B cell (primary cell): ENCODE data around the gene PAQR4. TPM values are rescaled to one million over a fixed set of nuclear protein-coding genes. Genes with fewer than 3 reads are reported as not detected.
"Not testable (repeated sequence)": the region's sequence is repeated elsewhere in the genome, so short reads cannot be mapped to it uniquely, and the experiment has no call there.

Source experiments
- ATAC-seq: fragments of 200-7000 bp; cut with Tn5 transposase; one replicate; pipeline ENCODE4 v1.10.0; 2021; ENCODE audit warnings: low read depth, mild to moderate bottlenecking, moderate number of reproducible peaks, moderate library complexity
- CTCF ChIA-PET: fragments of 350-600 bp; sonication (Branson Sonifier 250); formaldehyde crosslinking; loops from one replicate; lab custom pipeline; 2021; ENCODE audit warnings: antibody characterized with exemption, inconsistent platforms; lab: Charles Lee
- POLR2A ChIA-PET: fragments of 350-600 bp; sonication (Branson Sonifier 250); formaldehyde crosslinking; loops from one replicate; lab custom pipeline; 2021; ENCODE audit warnings: antibody characterized with exemption; lab: Charles Lee
- DNase-seq: peaks from one replicate; pipeline ENCODE4 v3.0.0; 2013
- H2AFZ ChIP-seq: 2 replicates; pipeline ENCODE4 v1.6.1; 2012; ENCODE audit warnings: mild to moderate bottlenecking, low read depth, low read length; ENCODE audit not compliant: insufficient read depth, poor library complexity, severe bottlenecking
- H3K27ac ChIP-seq, 2 donors: 1 replicate in 1 of 2; 2 replicates in 1 of 2; pipeline ENCODE4 v1.5.1; 2012 to 2013; ENCODE audit warnings: low read length in 2 of 2, mild to moderate bottlenecking in 2 of 2, moderate library complexity in 1 of 2
- H3K27me3 ChIP-seq, 4 experiments: fragments of 200-600 bp in 1 of 4; sonication (generic) in 1 of 4; replicated peaks in 1 of 4; 1 replicate in 2 of 4; 2 replicates in 2 of 4; pipeline versions ENCODE4 v1.6.1 to v1.7.0; 2013 to 2016; ENCODE audit warnings: low read length in 3 of 4, mild to moderate bottlenecking in 2 of 4, mixed read lengths in 1 of 4, moderate library complexity in 1 of 4; ENCODE audit not compliant: insufficient read depth in 4 of 4, control insufficient read depth in 3 of 4; ENCODE audit errors: control extremely low read depth in 1 of 4
- H3K36me3 ChIP-seq, 2 experiments: replicated peaks in 1 of 2; 1 replicate in 1 of 2; 2 replicates in 1 of 2; pipeline versions ENCODE4 v1.6.1 to v1.7.1; 2013; ENCODE audit warnings: low read length in 1 of 2; ENCODE audit not compliant: insufficient read depth in 2 of 2, control insufficient read depth in 1 of 2; ENCODE audit errors: control extremely low read depth in 1 of 2, extremely low read depth in 1 of 2
- H3K4me1 ChIP-seq, 2 donors: fragments of 200-600 bp in 1 of 2; sonication (generic) in 1 of 2; 1 replicate in 1 of 2; 2 replicates in 1 of 2; pipeline versions ENCODE4 v1.5.1 to v1.6.1; 2013 to 2017; ENCODE audit warnings: low read length in 2 of 2; ENCODE audit not compliant: control insufficient read depth in 2 of 2, insufficient read depth in 2 of 2
- H3K4me2 ChIP-seq: replicated peaks from 2 replicates; pipeline ENCODE3; 2012; ENCODE audit warnings: mild to moderate bottlenecking, low read depth, low read length; ENCODE audit not compliant: poor library complexity, severe bottlenecking
- H3K4me3 ChIP-seq, 5 experiments: fragments of 200-600 bp in 1 of 5; sonication (generic) in 1 of 5; 1 replicate in 3 of 5; 2 replicates in 2 of 5; pipeline versions ENCODE4 v1.5.1 to v1.7.0; 2011 to 2016; ENCODE audit warnings: low read length in 4 of 5, mild to moderate bottlenecking in 4 of 5, low read depth in 2 of 5, control low read depth in 1 of 5, moderate library complexity in 1 of 5; ENCODE audit not compliant: insufficient read depth in 1 of 5; ENCODE audit errors: control extremely low read depth in 1 of 5, extremely low read depth in 1 of 5
- H3K79me2 ChIP-seq: fragments of 200-600 bp; sonication (generic); one replicate; pipeline ENCODE4 v1.6.0; 2016; ENCODE audit warnings: low read length; ENCODE audit not compliant: control insufficient read depth, insufficient read depth
- H3K9ac ChIP-seq: fragments of 200-600 bp; sonication (generic); 2 replicates; pipeline ENCODE4 v1.6.1; 2017; ENCODE audit warnings: mild to moderate bottlenecking, low read length, moderate library complexity
- H3K9me3 ChIP-seq, 3 donors: one replicate each; pipeline versions ENCODE4 v1.6.1 to v1.7.1; 2013; ENCODE audit warnings: low read length in 2 of 3; ENCODE audit not compliant: control insufficient read depth in 2 of 3, insufficient read depth in 1 of 3; ENCODE audit errors: control extremely low read depth in 1 of 3
- H4K20me1 ChIP-seq: 2 replicates; pipeline ENCODE4 v1.6.0; 2012; ENCODE audit warnings: mild to moderate bottlenecking, low read length; ENCODE audit not compliant: insufficient read depth, control insufficient read depth, poor library complexity, severe bottlenecking
- H3K27ac Mint-ChIP-seq: one replicate; pipeline ENCODE4 v1.8.0; 2021; ENCODE audit warnings: mixed read lengths
- H3K27me3 Mint-ChIP-seq: one replicate; pipeline ENCODE4 v1.8.0; 2021; ENCODE audit warnings: mixed read lengths
- H3K4me1 Mint-ChIP-seq: one replicate; pipeline ENCODE4 v1.8.0; 2021; ENCODE audit warnings: mixed read lengths
- H3K4me3 Mint-ChIP-seq: one replicate; pipeline ENCODE4 v1.8.0; 2021; ENCODE audit warnings: mixed read lengths
- H3K9me3 Mint-ChIP-seq: one replicate; pipeline ENCODE4 v1.8.0; 2022; ENCODE audit warnings: mixed read lengths; ENCODE audit not compliant: insufficient read depth
- EZH2 ChIP-seq: IDR thresholded peaks from 2 replicates; pipeline ENCODE4 v1.6.1; 2012; ENCODE audit warnings: borderline replicate concordance, low read depth, mild to moderate bottlenecking, moderate library complexity, low read length; ENCODE audit not compliant: insufficient read depth, poor library complexity, severe bottlenecking
- WGBS: methylation state at CpG from one replicate; pipeline ENCODE4 v1.1.5; 2013; ENCODE audit warnings: missing lambda C conversion rate; ENCODE audit not compliant: insufficient coverage; 5-methylcytosine and 5-hydroxymethylcytosine counted together
- intact Hi-C: fragments of 100-400 bp; cut with micrococcal nuclease; formaldehyde crosslinking; loops from one replicate; pipeline ENCODE4 v1.10.0; 2022
- polyA plus RNA-seq: library from polyadenylated mRNA; depleted of rRNA; stranded (reverse); fragments of >200 nt; gene quantifications from 2 replicates; pipeline ENCODE4 v1.2.3, GENCODE V29; 2012
- total RNA-seq, 2 donors: library from RNA; stranded (reverse); fragments of 120-200 nt in 1 of 2; gene quantifications; 1 replicate in 1 of 2; 2 replicates in 1 of 2; pipeline versions ENCODE4 v1.2.3 to v1.2.4, GENCODE V29; 2013 to 2022

The PAQR4 gene
- total and polyA plus RNA-seq, 2 donors (not counting 1 experiment from before 2014, with no cell fraction given) = 2.6 to 2.8 TPM

DNA sequence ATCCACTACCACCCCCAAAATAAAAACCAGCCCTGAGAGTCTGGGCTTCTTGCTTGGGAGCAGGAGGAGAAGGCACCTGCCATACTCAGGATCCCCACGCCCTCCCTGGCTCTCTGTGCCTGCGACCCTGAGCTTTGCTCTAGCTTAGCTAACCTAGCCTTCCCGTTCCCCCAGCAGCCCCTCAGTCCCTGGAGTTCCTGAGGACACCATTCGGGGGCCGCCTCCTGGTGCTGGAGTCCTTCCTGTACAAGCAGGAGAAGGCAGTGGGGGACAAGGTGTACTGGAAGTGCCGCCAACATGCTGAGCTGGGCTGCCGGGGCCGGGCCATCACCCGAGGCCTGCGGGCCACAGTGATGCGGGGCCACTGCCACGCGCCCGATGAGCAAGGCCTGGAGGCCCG lies 38.9 kb upstream of the PAQR4 start:
- no peak overlapping the region for H3K27ac ChIP-seq
- no peak overlapping the region for H3K4me3 ChIP-seq
- no peak overlapping the region for H2AFZ ChIP-seq
- no peak overlapping the region for H3K9ac ChIP-seq
- Mint-ChIP-seq H3K27me3 (no peaks in the 10 kb centered on the region), H3K27ac (no peak overlapping the region), H3K9me3 (no peaks in the 10 kb centered on the region), H3K4me3 (no peak overlapping the region), H3K4me1 (peaks cover 7% of the 10 kb centered on the region)
- POLR2A ChIA-PET = no interaction called here
- no peak overlapping the region for H3K4me2 ChIP-seq
- peaks cover 5% of the 10 kb centered on the region for H4K20me1 ChIP-seq
- H3K4me1 ChIP-seq = peaks cover 4 to 9% of the 10 kb centered on the region in 2 donors
- no peak for TF ChIP-seq EZH2
- H3K27me3 ChIP-seq = no peaks in the 10 kb centered on the region
- no peaks in the 10 kb centered on the region for H3K9me3 ChIP-seq
- WGBS = over 99% methylated on average over 15 of the region's 15 CpGs
- DNase-seq = no peak
- CTCF ChIA-PET = interaction anchor here (0.6 kb wide), 1 partner anchor 50 kb away, joined by 3 read pairs; no protein-coding TSS in a partner anchor
- ATAC-seq = no peak
- H3K36me3 ChIP-seq = peaks cover 0 to 15% of the 10 kb centered on the region in 2 experiments
- intact Hi-C loops = no loop called here
- peaks cover 6% of the 10 kb centered on the region for H3K79me2 ChIP-seq

DNA sequence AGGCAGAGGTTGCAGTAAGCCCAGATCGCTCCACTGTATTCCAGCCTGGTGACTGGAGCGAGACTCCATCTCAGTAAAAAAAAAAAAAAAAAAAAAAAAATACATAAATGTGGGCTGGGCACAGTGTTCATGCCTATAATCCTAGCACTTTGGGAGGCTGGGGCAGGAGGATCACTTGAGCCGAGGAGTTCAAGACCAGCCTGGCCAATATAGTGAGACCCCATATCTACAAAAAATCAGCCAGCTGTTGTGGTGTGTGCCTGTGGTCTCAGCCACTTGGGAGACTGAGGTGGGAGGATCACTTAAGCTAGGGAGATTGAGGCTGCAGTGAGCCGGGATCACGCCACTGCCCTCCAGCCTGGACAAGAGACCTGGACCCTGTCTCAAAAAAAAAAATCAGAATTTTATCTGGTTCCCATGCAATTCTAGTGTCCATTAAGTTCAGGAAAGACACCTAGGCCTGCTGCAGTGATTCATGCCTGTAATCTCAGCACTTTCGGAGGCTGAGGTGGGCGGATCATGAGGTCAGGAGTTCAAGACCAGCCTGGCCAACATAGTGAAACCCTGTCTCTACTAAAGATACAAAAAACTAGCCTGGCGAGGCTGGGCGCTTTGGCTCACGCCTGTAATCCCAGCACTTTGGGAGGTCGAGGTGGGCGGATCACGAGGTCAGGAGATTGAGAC lies 37.8 kb upstream of the PAQR4 start:
- H3K9ac ChIP-seq, H3K4me3 Mint-ChIP-seq, H3K4me1 Mint-ChIP-seq, ATAC-seq, H3K9me3 Mint-ChIP-seq, H3K79me2 ChIP-seq, H3K27me3 ChIP-seq, H3K4me3 ChIP-seq, DNase-seq, H3K4me2 ChIP-seq, intact Hi-C loops, H3K4me1 ChIP-seq, H4K20me1 ChIP-seq, H3K9me3 ChIP-seq, H3K27ac ChIP-seq, H3K27ac Mint-ChIP-seq, H2AFZ ChIP-seq, H3K27me3 Mint-ChIP-seq: not testable (repeated sequence)
- ChIA-PET POLR2A (interaction anchor here (0.7 kb wide), 1 partner anchor 32 kb away, joined by 4 read pairs; no protein-coding TSS in a partner anchor), CTCF (interaction anchor here (0.8 kb wide), 1 partner anchor 53 kb away, joined by 4 read pairs; no protein-coding TSS in a partner anchor)
- peaks cover 0 to 15% of the 10 kb centered on the region in 2 experiments for H3K36me3 ChIP-seq
- 100% methylated on average over 8 of the region's 13 CpGs for WGBS
